Kasumi-1 (cell line): ENCODE results near the gene RBM25.
"Not testable (repeated sequence)": the region's sequence is repeated elsewhere in the genome, so short reads cannot be mapped to it uniquely, and the experiment has no call there.

ENCODE experiments used
- DNase-seq, 2 experiments: peaks; one replicate each; lab custom pipeline; 2025; lab: John Stamatoyannopoulos, UW

RBM25 gene

GRCh38 chr14:73058224-73058921 lies at the start of gene RBM25:
Gene RBM25 (plus strand): TSS chr14:73058534. CDS start chr14:73071642, 13,108 bp downstream.
- DNase-seq: peak; percentile 99

- not testable (repeated sequence) for DNase-seq
Measured at GRCh38 chr14:73011189-73011588, 47.1 kb upstream of the RBM25 start.

- no peak for DNase-seq
Measured at GRCh38 chr14:73014105-73014504, 44.2 kb upstream of the RBM25 start.

GRCh38 chr14:73015552-73015951 lies 42.8 kb upstream of the RBM25 start:
- DNase-seq: not testable (repeated sequence)

- not testable (repeated sequence) for DNase-seq
Measured at GRCh38 chr14:73016011-73016410, 42.3 kb upstream of the RBM25 start.

GRCh38 chr14:73022051-73022450 lies 36.3 kb upstream of the RBM25 start:
- no peak for DNase-seq

GRCh38 chr14:73025544-73025943 lies 32.8 kb upstream of the RBM25 start:
- no peak for DNase-seq

GRCh38 chr14:73026243-73026844 lies 32.0 kb upstream of the RBM25 start:
- no peak for DNase-seq

- DNase-seq: peak; percentile 99 to 100
Measured at GRCh38 chr14:73026845-73027542, 31.3 kb upstream of the RBM25 start, which contains the start of gene ZFYVE1. Gene ZFYVE1 (minus strand): TSS chr14:73027106. CDS start chr14:73024508, 2,598 bp downstream.

GRCh38 chr14:73027546-73027945 lies 30.8 kb upstream of the RBM25 start:
- peak in 1 of 2 experiments; percentile 35 for DNase-seq

- no peak for DNase-seq
Measured at GRCh38 chr14:73027984-73028383, 30.4 kb upstream of the RBM25 start.

- not testable (repeated sequence) for DNase-seq
Measured at GRCh38 chr14:73036706-73037450, 21.5 kb upstream of the RBM25 start.

- no peak for DNase-seq
Measured at GRCh38 chr14:73047808-73048207, 10.5 kb upstream of the RBM25 start.

- no peak for DNase-seq
Measured at GRCh38 chr14:73049428-73049827, 8.9 kb upstream of the RBM25 start.

GRCh38 chr14:73055251-73055650 lies 3.1 kb upstream of the RBM25 start:
- DNase-seq: no peak

- no peak for DNase-seq
Measured at GRCh38 chr14:73057944-73058223, 450 bp upstream of the RBM25 start.

- peak; percentile 39 to 45 for DNase-seq
Measured at GRCh38 chr14:73058922-73059673, 764 bp downstream of the RBM25 start.

- DNase-seq: no peak
Measured at GRCh38 chr14:73069585-73069984, 11.3 kb downstream of the RBM25 start.

GRCh38 chr14:73091044-73091443 lies 32.7 kb downstream of the RBM25 start:
- DNase-seq: no peak

GRCh38 chr14:73097421-73097820 lies 39.1 kb downstream of the RBM25 start:
- DNase-seq: no peak

GRCh38 chr14:73100334-73100733 lies 42.0 kb downstream of the RBM25 start:
- DNase-seq: no peak
